Measurements from ENCODE around the gene WASHC3. TPM values are rescaled to one million over a fixed set of nuclear protein-coding genes. Genes with fewer than 3 reads are reported as not detected.

The WASHC3 gene
- total RNA-seq, 1 donor from 2014 or later: 37.1 TPM

Other genes starting within 250 kb of the WASHC3 start
- gene GNPTAB, start 231.0 kb downstream of the WASHC3 start, total RNA-seq: 15.8 and 16.4 TPM in 2 replicates
- gene DRAM1, start 184.4 kb downstream of the WASHC3 start, total RNA-seq: 5.8 and 7.8 TPM in 2 replicates
- gene NUP37, start 58.1 kb upstream of the WASHC3 start, total RNA-seq: 19.2 and 35.5 TPM in 2 replicates
- gene PARPBP, start 58.2 kb upstream of the WASHC3 start, total RNA-seq: 0.90 and 1.8 TPM in 2 replicates
- gene PMCH, start 135.8 kb upstream of the WASHC3 start, total RNA-seq: not detected in 2 replicates